Measurements from ENCODE around the gene SBF2.
"Not testable (repeated sequence)": the region's sequence is repeated elsewhere in the genome, so short reads cannot be mapped to it uniquely, and the experiment has no call there.

Gene SBF2

GRCh38 chr11:9990221-9990973 is 303.6 kb downstream of the SBF2 start:
- FAIRE-seq = no peak

GRCh38 chr11:9987303-9987702 is 306.7 kb downstream of the SBF2 start:
- FAIRE-seq = not testable (repeated sequence)

- no peak for FAIRE-seq
Observed at GRCh38 chr11:9982796-9983579, 311.0 kb downstream of the SBF2 start.

GRCh38 chr11:9982127-9982795 is 311.8 kb downstream of the SBF2 start:
- FAIRE-seq = no peak

GRCh38 chr11:9980931-9981330 is 313.1 kb downstream of the SBF2 start:
- FAIRE-seq = no peak

- no peak for FAIRE-seq
Observed at GRCh38 chr11:9977554-9977953, 316.5 kb downstream of the SBF2 start.

- no peak for FAIRE-seq
Observed at GRCh38 chr11:9974375-9974774, 319.6 kb downstream of the SBF2 start.

- FAIRE-seq = no peak
Observed at GRCh38 chr11:9973921-9974320, 320.1 kb downstream of the SBF2 start.

- FAIRE-seq = peak; percentile 97
Observed at GRCh38 chr11:9972989-9973388, 321.0 kb downstream of the SBF2 start.

- FAIRE-seq = no peak
Observed at GRCh38 chr11:9971894-9972293, 322.1 kb downstream of the SBF2 start.

- FAIRE-seq = no peak
Observed at GRCh38 chr11:9969068-9969467, 325.0 kb downstream of the SBF2 start.

GRCh38 chr11:9962722-9963121 is 331.3 kb downstream of the SBF2 start:
- FAIRE-seq = no peak

- FAIRE-seq = no peak
Observed at GRCh38 chr11:9957072-9957471, 336.9 kb downstream of the SBF2 start.

GRCh38 chr11:9956483-9956882 is 337.5 kb downstream of the SBF2 start:
- FAIRE-seq = no peak

GRCh38 chr11:9955391-9955790 is 338.6 kb downstream of the SBF2 start:
- no peak for FAIRE-seq

- FAIRE-seq = peak; percentile 77
Observed at GRCh38 chr11:9953994-9954626, 339.9 kb downstream of the SBF2 start.

- no peak for FAIRE-seq
Observed at GRCh38 chr11:9952511-9953196, 341.4 kb downstream of the SBF2 start.

GRCh38 chr11:9951807-9952206 is 342.2 kb downstream of the SBF2 start:
- FAIRE-seq = no peak

- no peak for FAIRE-seq
Observed at GRCh38 chr11:9950462-9950861, 343.6 kb downstream of the SBF2 start.

- FAIRE-seq = no peak
Observed at GRCh38 chr11:9947231-9947864, 346.7 kb downstream of the SBF2 start.

- not testable (repeated sequence) for FAIRE-seq
Observed at GRCh38 chr11:9945680-9946079, 348.3 kb downstream of the SBF2 start.

Measured in G401.6 (cell line).